HepG2 (cell line): ENCODE measurements around the gene CBLC. TPM values are rescaled to one million over a fixed set of nuclear protein-coding genes. Genes with fewer than 3 reads are reported as not detected.

Experiments
- BCLAF1 ChIP-seq: fragments of 450-650 bp; IDR thresholded peaks from 2 replicates; pipeline ENCODE4 v1.6.1; 2017; ENCODE audit warnings: mild to moderate bottlenecking
- DBP ChIP-seq: sonication (generic); formaldehyde crosslinking; IDR thresholded peaks from 2 replicates; pipeline ENCODE4 v1.4.0; 2020; ENCODE audit warnings: missing genetic modification reagents; ENCODE audit errors: not compliant biosample characterization
- DNMT1 ChIP-seq: sonication (generic); formaldehyde crosslinking; IDR thresholded peaks from 2 replicates; pipeline ENCODE4 v1.5.1; 2020; ENCODE audit warnings: mild to moderate bottlenecking, missing genetic modification reagents
- ELF1 ChIP-seq: sonication (generic); formaldehyde crosslinking; IDR thresholded peaks from 2 replicates; pipeline ENCODE4 v1.4.0; 2020; ENCODE audit warnings: missing genetic modification reagents
- HDAC6 ChIP-seq: fragments of 200-600 bp; sonication (generic); IDR thresholded peaks from 2 replicates; pipeline ENCODE4 v1.7.0; 2017; ENCODE audit warnings: mild to moderate bottlenecking, antibody characterized with exemption, low read length, low read depth
- HNRNPLL ChIP-seq: fragments of 200-400 bp; formaldehyde crosslinking; IDR thresholded peaks from 2 replicates; pipeline ENCODE4 v1.6.1; 2017; ENCODE audit warnings: mild to moderate bottlenecking, low read depth, low read length; ENCODE audit not compliant: poor library complexity, severe bottlenecking
- KDM2A ChIP-seq: sonication (generic); formaldehyde crosslinking; IDR thresholded peaks from 2 replicates; pipeline ENCODE4 v1.4.0; 2020; ENCODE audit warnings: low read depth, missing genetic modification reagents, borderline replicate concordance
- KDM4B ChIP-seq: sonication (generic); formaldehyde crosslinking; IDR thresholded peaks from 2 replicates; pipeline ENCODE4 v1.4.0; 2020; ENCODE audit warnings: missing genetic modification reagents
- NR2F6 ChIP-seq, 2 experiments: IDR thresholded peaks; 2 replicates each; pipeline ENCODE4 v1.6.1; 2016; ENCODE audit warnings: antibody characterized with exemption in 1 of 2, mild to moderate bottlenecking in 1 of 2
- RFX3 ChIP-seq: IDR thresholded peaks from 2 replicates; pipeline ENCODE4 v1.6.1; 2016; ENCODE audit warnings: missing biosample characterization, missing genetic modification reagents
- SOX13 ChIP-seq, 3 experiments: fragments of 450-650 bp in 1 of 3; sonication (generic) in 1 of 3; formaldehyde crosslinking in 1 of 3; IDR thresholded peaks in 2 of 3; conservative IDR thresholded peaks in 1 of 3; 2 replicates each; pipeline versions ENCODE4 v1.5.0 to v1.6.1; 2016 to 2020; ENCODE audit warnings: antibody characterized with exemption in 1 of 3, mild to moderate bottlenecking in 1 of 3, missing compliant biosample characterization in 1 of 3, missing genetic modification reagents in 1 of 3, moderate library complexity in 1 of 3
- TCF12 ChIP-seq, 2 experiments: fragments of 450-650 bp in 1 of 2; sonication (generic) in 1 of 2; formaldehyde crosslinking in 1 of 2; IDR thresholded peaks; 2 replicates each; pipeline versions ENCODE4 v1.6.1 to v1.8.0; 2017 to 2022; ENCODE audit warnings: antibody characterized with exemption in 1 of 2, mild to moderate bottlenecking in 1 of 2, missing genetic modification reagents in 1 of 2, moderate library complexity in 1 of 2
- UBTF ChIP-seq: sonication (generic); formaldehyde crosslinking; IDR thresholded peaks from 2 replicates; pipeline ENCODE4 v1.4.0; 2020; ENCODE audit warnings: mild to moderate bottlenecking, missing genetic modification reagents
- ZFP37 ChIP-seq: sonication (generic); formaldehyde crosslinking; IDR thresholded peaks from 2 replicates; pipeline ENCODE4 v1.4.0; 2020; ENCODE audit warnings: missing genetic modification reagents, borderline replicate concordance
- ZNF263 ChIP-seq: sonication (generic); formaldehyde crosslinking; IDR thresholded peaks from 2 replicates; pipeline ENCODE4 v1.4.0; 2020; ENCODE audit warnings: missing genetic modification reagents
- ZNF530 ChIP-seq: sonication (generic); formaldehyde crosslinking; IDR thresholded peaks from 2 replicates; pipeline ENCODE4 v1.5.0; 2020; ENCODE audit warnings: low read depth, mild to moderate bottlenecking, missing genetic modification reagents
- ZNF605 ChIP-seq: sonication (generic); formaldehyde crosslinking; IDR thresholded peaks from 2 replicates; pipeline ENCODE4 v1.8.0; 2022; ENCODE audit warnings: mild to moderate bottlenecking, missing genetic modification reagents
- ZNF773 ChIP-seq: sonication (generic); formaldehyde crosslinking; IDR thresholded peaks from 2 replicates; pipeline ENCODE4 v1.4.0; 2020; ENCODE audit warnings: missing genetic modification reagents, borderline replicate concordance
- ZZZ3 ChIP-seq: sonication (generic); formaldehyde crosslinking; IDR thresholded peaks from 2 replicates; pipeline ENCODE4 v1.4.0; 2020; ENCODE audit warnings: missing genetic modification reagents, mild to moderate bottlenecking, borderline replicate concordance
- polyA plus RNA-seq, 8 experiments: library from polyadenylated mRNA; depleted of rRNA in 3 of 8; stranded (reverse) in 7 of 8; unstranded in 1 of 8; fragments of >200 nt; fragmentation: Illumina TruSeq in 4 of 8; extraction: Trizol in 4 of 8; gene quantifications; 2 replicates each; pipeline versions ENCODE4 v1.2.1 to v1.2.3, GENCODE V29; 2011 to 2016; ENCODE audit warnings: low read depth in 4 of 8, missing spikeins in 1 of 8, mixed read lengths in 1 of 8; ENCODE audit not compliant: insufficient read depth in 1 of 8
- total RNA-seq, 5 experiments: library from RNA; depleted of rRNA; stranded (reverse); fragments of >200 nt; fragmentation: Illumina TruSeq; extraction: Trizol; gene quantifications; 2 replicates each; pipeline ENCODE4 v1.2.3, GENCODE V29; 2016; ENCODE audit warnings: low read depth in 1 of 5
- TF ChIP-seq, protein P1 (sequence below): sonication (generic); formaldehyde crosslinking; IDR thresholded peaks from 2 replicates; pipeline ENCODE4 v1.5.0; 2020; ENCODE audit warnings: mild to moderate bottlenecking, missing genetic modification reagents

The CBLC gene
- total and polyA plus RNA-seq, 2 of the 13 experiments (the other 11 are each of a cell fraction or from before 2014, with no cell fraction given), result 1.8 to 2.6 TPM

GRCh38 chr19:44817725-44818465 lies 40.2 kb downstream of the CBLC start (continued):
- TF ChIP-seq BCLAF1, result no peak
- no peak for TF ChIP-seq ZNF530
- TF ChIP-seq ELF1 (CRISPR knock-in tag), result no peak
- TF ChIP-seq, protein P1, sequence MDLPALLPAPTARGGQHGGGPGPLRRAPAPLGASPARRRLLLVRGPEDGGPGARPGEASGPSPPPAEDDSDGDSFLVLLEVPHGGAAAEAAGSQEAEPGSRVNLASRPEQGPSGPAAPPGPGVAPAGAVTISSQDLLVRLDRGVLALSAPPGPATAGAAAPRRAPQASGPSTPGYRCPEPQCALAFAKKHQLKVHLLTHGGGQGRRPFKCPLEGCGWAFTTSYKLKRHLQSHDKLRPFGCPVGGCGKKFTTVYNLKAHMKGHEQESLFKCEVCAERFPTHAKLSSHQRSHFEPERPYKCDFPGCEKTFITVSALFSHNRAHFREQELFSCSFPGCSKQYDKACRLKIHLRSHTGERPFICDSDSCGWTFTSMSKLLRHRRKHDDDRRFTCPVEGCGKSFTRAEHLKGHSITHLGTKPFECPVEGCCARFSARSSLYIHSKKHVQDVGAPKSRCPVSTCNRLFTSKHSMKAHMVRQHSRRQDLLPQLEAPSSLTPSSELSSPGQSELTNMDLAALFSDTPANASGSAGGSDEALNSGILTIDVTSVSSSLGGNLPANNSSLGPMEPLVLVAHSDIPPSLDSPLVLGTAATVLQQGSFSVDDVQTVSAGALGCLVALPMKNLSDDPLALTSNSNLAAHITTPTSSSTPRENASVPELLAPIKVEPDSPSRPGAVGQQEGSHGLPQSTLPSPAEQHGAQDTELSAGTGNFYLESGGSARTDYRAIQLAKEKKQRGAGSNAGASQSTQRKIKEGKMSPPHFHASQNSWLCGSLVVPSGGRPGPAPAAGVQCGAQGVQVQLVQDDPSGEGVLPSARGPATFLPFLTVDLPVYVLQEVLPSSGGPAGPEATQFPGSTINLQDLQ (CRISPR knock-in tag), result no peak
- no peak for TF ChIP-seq HDAC6
- no peak for TF ChIP-seq ZNF605
- peak; percentile 53; the same call in 1 of the 2 replicates for TF ChIP-seq ZNF263 (CRISPR knock-in tag)
- no peak for TF ChIP-seq TCF12 (IDR thresholded peaks at IDR 0.05)
- no peak for TF ChIP-seq TCF12 (CRISPR knock-in tag; IDR thresholded peaks at IDR 0.05)
- TF ChIP-seq ZNF773 (CRISPR knock-in tag), result no peak
- no peak for TF ChIP-seq RFX3 (CRISPR knock-in tag)
- no peak for TF ChIP-seq DNMT1 (CRISPR knock-in tag)
- TF ChIP-seq ZFP37 (CRISPR knock-in tag), result no peak
- TF ChIP-seq ZZZ3 (CRISPR knock-in tag), result no peak
- TF ChIP-seq HNRNPLL, result no peak
- no peak for TF ChIP-seq KDM2A
- TF ChIP-seq SOX13 (IDR thresholded peaks at IDR 0.05), result no peak
- 0 out of 4 replicates have a peak, but pooled peaks of 1 of the 2 experiments have one; percentile 6 for TF ChIP-seq SOX13 (CRISPR knock-in tag; conservative IDR thresholded peaks at IDR 0.05 in 1 of 2, IDR thresholded peaks at IDR 0.05 in 1 of 2)
- no peak for TF ChIP-seq KDM4B (CRISPR knock-in tag)
- TF ChIP-seq DBP (CRISPR knock-in tag), result no peak
- no peak for TF ChIP-seq UBTF (CRISPR knock-in tag)
- peak; percentile 9; the same call in 1 of the 2 replicates for TF ChIP-seq NR2F6 (IDR thresholded peaks at IDR 0.05)
- TF ChIP-seq NR2F6 (CRISPR knock-in tag; IDR thresholded peaks at IDR 0.05), result no peak
